ENCODE results near the gene TIGAR.
A peak's percentile ranks its signal among the peaks of the same experiment; 100 is the strongest.

Gene TIGAR

GRCh38 chr12:4322726-4323125 is 1.7 kb downstream of the TIGAR start:
- Histone ChIP-seq H3K4me2 (ENCODE audit: low read length) (peak overlapping the region; percentile 71), H3K79me2 (ENCODE audit: insufficient read depth, low read length) (peaks cover 11% of the 10 kb centered on the region; the same call in 1 of the 2 replicates), H3K4me3 (ENCODE audit: low read depth, low read length, poor library complexity, severe bottlenecking) (peak overlapping the region; percentile 94)

DNA sequence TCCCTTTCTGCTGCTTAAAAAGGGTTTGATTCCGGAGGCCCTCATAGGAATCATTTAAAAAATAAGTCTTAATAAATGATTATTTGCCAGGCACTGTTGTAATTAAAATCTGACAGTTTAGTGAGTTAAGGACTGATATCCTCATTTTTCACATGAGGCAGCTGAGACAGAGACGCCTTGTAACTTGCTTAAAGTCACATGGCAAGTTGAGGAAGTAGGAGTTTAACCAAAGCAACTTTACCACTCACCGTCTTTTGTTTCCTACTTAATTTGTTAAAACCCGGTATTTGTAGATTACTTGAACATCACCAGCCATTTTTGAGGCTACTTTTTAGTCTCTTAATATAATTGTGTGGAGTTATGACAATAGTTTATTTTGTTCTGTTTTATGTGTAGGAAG is 2.4 kb downstream of the TIGAR start:
- H3K9me2 ChIP-seq (ENCODE audit: low read depth, low read length) = no peaks in the 10 kb centered on the region
- H3K9ac ChIP-seq (ENCODE audit: low read length) = no peak overlapping the region; the same call in 1 of the 2 replicates
- H3K27ac ChIP-seq (ENCODE audit: low read depth, low read length, poor library complexity, severe bottlenecking) = peak overlapping the region; percentile 80
- peaks cover 11% of the 10 kb centered on the region; the same call in 1 of the 2 replicates for H3K79me2 ChIP-seq (ENCODE audit: insufficient read depth, low read length)
- no peak overlapping the region for H2AFZ ChIP-seq (ENCODE audit: low read length)
- peaks cover 9% of the 10 kb centered on the region for H3K36me3 ChIP-seq (ENCODE audit: insufficient read depth, low read length)
- no peaks in the 10 kb centered on the region for H3K27me3 ChIP-seq (ENCODE audit: insufficient read depth, low read length)
- no peaks in the 10 kb centered on the region for H3K9me3 ChIP-seq (ENCODE audit: low read length)
- peaks cover 26% of the 10 kb centered on the region for H3K4me1 ChIP-seq (ENCODE audit: insufficient read depth, low read length, severe bottlenecking)
- no peak for TF ChIP-seq CTCF (IDR thresholded peaks at IDR 0.05; ENCODE audit: low read length)
- TF ChIP-seq EZH2 (IDR thresholded peaks at IDR 0.05; ENCODE audit: borderline replicate concordance, low read length) = no peak
- peak overlapping the region; percentile 94 for H3K4me3 ChIP-seq (ENCODE audit: low read depth, low read length, poor library complexity, severe bottlenecking)
- peak overlapping the region; percentile 71 for H3K4me2 ChIP-seq (ENCODE audit: low read length)
- H4K20me1 ChIP-seq (ENCODE audit: insufficient read depth, low read length) = no peaks in the 10 kb centered on the region
- H3F3A ChIP-seq (ENCODE audit: insufficient read depth, low read length) = no peaks in the 10 kb centered on the region

More at GRCh38 chr12:4322726-4323125, 1.7 kb downstream of the TIGAR start:
- peaks cover 9% of the 10 kb centered on the region for H3K36me3 ChIP-seq (ENCODE audit: insufficient read depth, low read length)
- no peaks in the 10 kb centered on the region for H4K20me1 ChIP-seq (ENCODE audit: insufficient read depth, low read length)
- H2AFZ ChIP-seq (ENCODE audit: low read length) = no peak overlapping the region
- H3F3A ChIP-seq (ENCODE audit: insufficient read depth, low read length) = no peaks in the 10 kb centered on the region
- no peaks in the 10 kb centered on the region for H3K9me3 ChIP-seq (ENCODE audit: low read length)
- peaks cover 26% of the 10 kb centered on the region for H3K4me1 ChIP-seq (ENCODE audit: insufficient read depth, low read length, severe bottlenecking)
- peak overlapping the region; percentile 91 for H3K9ac ChIP-seq (ENCODE audit: low read length)
- TF ChIP-seq CTCF (IDR thresholded peaks at IDR 0.05; ENCODE audit: low read length) (no peak), EZH2 (IDR thresholded peaks at IDR 0.05; ENCODE audit: borderline replicate concordance, low read length) (no peak)
- H3K27me3 ChIP-seq (ENCODE audit: insufficient read depth, low read length) = no peaks in the 10 kb centered on the region
- H3K27ac ChIP-seq (ENCODE audit: low read depth, low read length, poor library complexity, severe bottlenecking) = peak overlapping the region; percentile 80
- no peaks in the 10 kb centered on the region for H3K9me2 ChIP-seq (ENCODE audit: low read depth, low read length)

GRCh38 chr12:4324366-4324765 is 3.4 kb downstream of the TIGAR start:
- H4K20me1 ChIP-seq (ENCODE audit: insufficient read depth, low read length) = no peaks in the 10 kb centered on the region
- H3K27me3 ChIP-seq (ENCODE audit: insufficient read depth, low read length) = no peaks in the 10 kb centered on the region
- no peaks in the 10 kb centered on the region for H3K9me3 ChIP-seq (ENCODE audit: low read length)
- H3K27ac ChIP-seq (ENCODE audit: low read depth, low read length, poor library complexity, severe bottlenecking) = no peak overlapping the region
- H3K79me2 ChIP-seq (ENCODE audit: insufficient read depth, low read length) = peaks cover 14% of the 10 kb centered on the region
- H2AFZ ChIP-seq (ENCODE audit: low read length) = no peak overlapping the region
- no peak overlapping the region for H3K9ac ChIP-seq (ENCODE audit: low read length)
- no peaks in the 10 kb centered on the region for H3F3A ChIP-seq (ENCODE audit: insufficient read depth, low read length)
- TF ChIP-seq CTCF (IDR thresholded peaks at IDR 0.05; ENCODE audit: low read length) = no peak
- TF ChIP-seq EZH2 (IDR thresholded peaks at IDR 0.05; ENCODE audit: borderline replicate concordance, low read length) = no peak
- H3K4me1 ChIP-seq (ENCODE audit: insufficient read depth, low read length, severe bottlenecking) = peaks cover 26% of the 10 kb centered on the region
- no peaks in the 10 kb centered on the region for H3K9me2 ChIP-seq (ENCODE audit: low read depth, low read length)
- H3K36me3 ChIP-seq (ENCODE audit: insufficient read depth, low read length) = peaks cover 10% of the 10 kb centered on the region
- no peak overlapping the region for H3K4me3 ChIP-seq (ENCODE audit: low read depth, low read length, poor library complexity, severe bottlenecking)
- no peak overlapping the region for H3K4me2 ChIP-seq (ENCODE audit: low read length)

Data from OCI-LY1 (cell line).